Mesangial cell (primary cell): ENCODE data around the gene YDJC. TPM values are rescaled to one million over a fixed set of nuclear protein-coding genes. Genes with fewer than 3 reads are reported as not detected.

Experiments used
- total RNA-seq: library from RNA; depleted of rRNA; stranded (reverse); fragments of >200 nt; gene quantifications from 2 replicates; pipeline ENCODE4 v1.2.3, GENCODE V29; 2015

Gene YDJC, protein sequence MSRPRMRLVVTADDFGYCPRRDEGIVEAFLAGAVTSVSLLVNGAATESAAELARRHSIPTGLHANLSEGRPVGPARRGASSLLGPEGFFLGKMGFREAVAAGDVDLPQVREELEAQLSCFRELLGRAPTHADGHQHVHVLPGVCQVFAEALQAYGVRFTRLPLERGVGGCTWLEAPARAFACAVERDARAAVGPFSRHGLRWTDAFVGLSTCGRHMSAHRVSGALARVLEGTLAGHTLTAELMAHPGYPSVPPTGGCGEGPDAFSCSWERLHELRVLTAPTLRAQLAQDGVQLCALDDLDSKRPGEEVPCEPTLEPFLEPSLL
- total RNA-seq: 60.8 and 90.0 TPM in 2 replicates

DNA sequence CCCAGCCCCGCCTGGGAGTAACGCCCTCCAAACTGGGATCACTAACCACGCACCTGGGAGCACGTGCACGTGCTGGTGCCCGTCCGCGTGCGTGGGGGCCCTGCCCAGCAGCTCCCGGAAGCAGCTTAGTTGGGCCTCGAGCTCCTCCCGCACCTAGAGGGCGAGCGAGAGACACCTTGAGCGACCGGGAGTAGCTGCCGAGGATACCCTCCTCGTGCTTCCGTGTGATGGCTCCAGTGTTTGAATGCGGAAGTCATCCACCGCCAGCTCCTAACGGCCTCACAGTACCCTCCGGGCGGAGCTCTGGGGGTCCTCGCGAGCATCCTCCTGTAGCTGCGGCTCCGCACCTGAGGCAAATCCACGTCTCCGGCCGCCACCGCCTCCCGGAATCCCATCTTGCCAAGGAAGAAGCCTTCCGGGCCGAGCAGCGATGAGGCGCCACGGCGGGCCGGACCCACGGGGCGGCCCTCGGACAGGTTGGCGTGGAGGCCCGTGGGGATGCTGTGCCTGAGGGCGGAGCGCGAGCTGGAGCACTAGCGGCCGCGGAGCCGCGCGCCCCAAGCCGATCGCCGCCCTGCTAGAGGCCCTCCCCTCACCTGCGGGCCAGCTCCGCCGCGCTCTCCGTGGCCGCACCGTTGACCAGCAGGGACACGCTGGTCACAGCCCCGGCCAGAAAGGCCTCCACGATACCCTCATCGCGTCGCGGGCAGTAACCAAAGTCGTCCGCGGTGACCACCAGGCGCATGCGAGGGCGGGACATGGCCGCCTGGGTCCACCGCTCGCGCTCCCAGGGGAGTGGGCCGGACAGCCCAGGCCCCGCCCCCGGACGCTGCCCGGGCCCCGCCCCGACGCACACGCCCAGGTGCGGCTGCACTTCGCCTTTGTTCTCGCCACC, at the start of gene YDJC:
YDJC (minus strand) TSS at position 768 of the 895 bp plus-strand sequence; CDS start at position 760, 8 bp downstream.

DNA sequence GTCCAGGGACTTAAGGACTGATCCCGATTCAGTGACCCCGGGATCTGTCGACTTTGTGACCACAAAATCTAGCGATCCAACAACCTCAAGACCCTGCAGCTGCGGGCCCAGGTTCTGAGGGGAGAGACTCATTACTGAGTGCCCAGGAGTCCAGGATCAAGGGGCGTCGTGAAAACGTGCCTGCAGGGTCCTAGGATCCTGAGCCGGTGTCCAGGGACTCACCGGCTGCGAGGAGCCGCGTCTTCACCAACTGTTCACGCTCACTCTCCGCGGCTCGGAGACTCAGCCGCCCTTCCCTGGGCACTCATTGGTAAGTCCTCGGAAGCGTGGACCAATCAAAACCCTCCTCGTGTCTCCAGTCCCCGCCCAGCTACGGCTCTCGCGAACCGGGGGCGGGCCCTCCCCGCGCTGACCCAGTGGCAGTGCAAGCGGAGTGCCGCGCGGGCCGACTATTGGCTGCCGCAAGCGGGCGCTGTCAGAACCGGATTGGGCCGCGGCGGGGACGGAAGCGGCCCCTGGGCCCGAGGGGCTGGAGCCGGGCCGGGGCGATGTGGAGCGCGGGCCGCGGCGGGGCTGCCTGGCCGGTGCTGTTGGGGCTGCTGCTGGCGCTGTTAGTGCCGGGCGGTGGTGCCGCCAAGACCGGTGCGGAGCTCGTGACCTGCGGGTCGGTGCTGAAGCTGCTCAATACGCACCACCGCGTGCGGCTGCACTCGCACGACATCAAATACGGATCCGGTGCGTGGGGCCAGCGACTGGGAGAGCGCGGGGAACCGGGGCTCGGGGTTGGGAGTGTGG, 12.2 kb upstream of the YDJC start, which contains the start of gene SDF2L1:
SDF2L1 (plus strand) TSS at position 514 of the 795 bp plus-strand sequence; CDS start at position 549, 35 bp downstream.

DNA sequence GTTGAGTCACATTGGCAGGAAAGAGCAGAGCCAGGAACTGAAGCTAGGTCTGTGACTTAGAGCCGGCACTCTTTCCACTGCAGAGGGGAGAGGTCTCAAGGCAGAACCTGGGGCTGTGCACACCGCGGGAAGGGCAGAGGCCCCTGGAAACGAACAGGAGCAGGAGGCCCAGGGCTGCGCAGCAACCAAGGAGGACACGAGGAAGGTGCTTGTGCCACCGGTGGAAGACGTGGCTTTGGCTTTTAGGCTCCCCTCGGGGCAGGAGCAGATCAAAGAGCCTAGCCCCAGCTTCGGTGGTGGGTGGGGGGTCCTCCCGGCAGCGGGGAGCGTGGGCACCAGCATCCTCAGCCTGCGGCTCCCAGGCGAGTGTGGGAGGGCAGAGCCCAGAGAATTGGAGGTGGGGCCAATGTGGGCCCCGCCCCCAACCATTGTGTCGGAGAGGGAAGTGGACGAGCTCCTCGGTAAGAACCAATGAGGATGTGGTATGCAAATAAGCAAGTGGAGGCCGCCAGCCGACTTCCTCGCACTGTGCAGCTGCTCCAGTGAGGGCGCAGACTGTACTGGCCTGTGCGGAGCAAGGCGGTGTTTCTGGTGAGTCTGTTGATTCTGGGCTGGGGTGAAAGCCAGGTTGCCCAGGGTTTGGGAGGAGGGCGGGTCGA, 2.5 kb upstream of the YDJC start, which contains the start of gene CCDC116:
CCDC116 (plus strand) TSS at position 524 of the 659 bp plus-strand sequence. CDS start 422 bp downstream, outside the sequence.

Other genes starting within 250 kb of the YDJC start
- not detected in 2 replicates for gene RIMBP3B, start 246.3 kb downstream of the YDJC start, total RNA-seq
- gene HIC2, start 212.7 kb downstream of the YDJC start, total RNA-seq: 3.1 and 3.5 TPM in 2 replicates
- gene TMEM191C, start 162.6 kb downstream of the YDJC start, total RNA-seq: 0.98 and 1.3 TPM in 2 replicates
- 0.13 and 0.33 TPM in 2 replicates for gene RIMBP3C, start 78.6 kb downstream of the YDJC start, total RNA-seq
- 48.3 and 71.0 TPM in 2 replicates for gene UBE2L3, start 62.3 kb downstream of the YDJC start, total RNA-seq
- gene CCDC116, start 2.7 kb upstream of the YDJC start, total RNA-seq: 0.13 and 0.16 TPM in 2 replicates
- 47.8 and 126 TPM in 2 replicates for gene SDF2L1, start 12.3 kb upstream of the YDJC start, total RNA-seq
- 34.5 and 35.6 TPM in 2 replicates for gene PPIL2, start 36.0 kb upstream of the YDJC start, total RNA-seq
- 3.3 and 5.3 TPM in 2 replicates for gene YPEL1, start 105.8 kb upstream of the YDJC start, total RNA-seq
- 38.0 and 38.8 TPM in 2 replicates for gene MAPK1, start 237.6 kb upstream of the YDJC start, total RNA-seq